NOMO-1 treated with dmso at 0.1 percent for 144 hours (cell line): Measurements from ENCODE around the gene TCHP.
"Not testable (repeated sequence)": the region's sequence is repeated elsewhere in the genome, so short reads cannot be mapped to it uniquely, and the experiment has no call there.

ENCODE experiments used
- DNase-seq: peaks from one replicate; lab custom pipeline; 2025; ENCODE audit not compliant: unreplicated experiment; lab: John Stamatoyannopoulos, UW

TCHP gene

GRCh38 chr12:109899783-109900751, at the start of gene TCHP:
TSS of gene TCHP (plus strand) at chr12:109900274. CDS start at chr12:109903027, 2,753 bp downstream.
- DNase-seq = peak; percentile 87

- DNase-seq = not testable (repeated sequence)
These were observed 49.6 kb upstream of the TCHP start for GRCh38 chr12:109850518-109850917.

GRCh38 chr12:109855377-109855776, 44.7 kb upstream of the TCHP start:
- DNase-seq = no peak

GRCh38 chr12:109857715-109858114, 42.4 kb upstream of the TCHP start:
- DNase-seq = no peak

- no peak for DNase-seq
These were observed 41.3 kb upstream of the TCHP start for GRCh38 chr12:109858764-109859163.

- DNase-seq = no peak
These were observed 39.1 kb upstream of the TCHP start for GRCh38 chr12:109860977-109861376.

GRCh38 chr12:109861689-109862314, 38.3 kb upstream of the TCHP start:
- no peak for DNase-seq

- DNase-seq = not testable (repeated sequence)
These were observed 37.6 kb upstream of the TCHP start for GRCh38 chr12:109862491-109862890.

GRCh38 chr12:109863847-109864712, 36.0 kb upstream of the TCHP start:
- peak; percentile 57 for DNase-seq

- DNase-seq = no peak
These were observed 35.2 kb upstream of the TCHP start for GRCh38 chr12:109864916-109865315.

- DNase-seq = no peak
These were observed 31.7 kb upstream of the TCHP start for GRCh38 chr12:109868182-109869051.

- no peak for DNase-seq
These were observed 29.4 kb upstream of the TCHP start for GRCh38 chr12:109870648-109871047.

- no peak for DNase-seq
These were observed 28.3 kb upstream of the TCHP start for GRCh38 chr12:109871668-109872314.

- no peak for DNase-seq
These were observed 26.4 kb upstream of the TCHP start for GRCh38 chr12:109873653-109874052.

GRCh38 chr12:109875572-109876131, 24.4 kb upstream of the TCHP start:
- no peak for DNase-seq

- DNase-seq = no peak
These were observed 23.7 kb upstream of the TCHP start for GRCh38 chr12:109876406-109876805.

GRCh38 chr12:109877504-109878246, 22.4 kb upstream of the TCHP start:
- no peak for DNase-seq

- no peak for DNase-seq
These were observed 21.8 kb upstream of the TCHP start for GRCh38 chr12:109878247-109878625.

GRCh38 chr12:109878749-109879148, 21.3 kb upstream of the TCHP start:
- DNase-seq = peak; percentile 62
